KMS-11 (cell line): ENCODE results near the gene MICAL2.

ENCODE experiments used
- H2AFZ ChIP-seq: fragments of 200-600 bp; sonication (generic); 2 replicates; pipeline ENCODE4 v1.6.1; 2016; ENCODE audit warnings: antibody characterized with exemption, mixed run types, low read depth
- H3K27ac ChIP-seq: fragments of 200-600 bp; sonication (generic); 2 replicates; pipeline ENCODE4 v1.6.1; 2016; ENCODE audit warnings: mild to moderate bottlenecking, mixed run types
- H3K27me3 ChIP-seq: fragments of 200-600 bp; sonication (generic); 2 replicates; pipeline ENCODE4 v1.6.1; 2017; ENCODE audit warnings: mild to moderate bottlenecking, low read depth, mixed run types, moderate library complexity; ENCODE audit not compliant: insufficient read depth
- H3K36me3 ChIP-seq: fragments of 200-600 bp; sonication (generic); 2 replicates; pipeline ENCODE4 v1.6.1; 2017; ENCODE audit warnings: mild to moderate bottlenecking, mixed run types; ENCODE audit not compliant: insufficient read depth
- H3K4me1 ChIP-seq: fragments of 200-600 bp; sonication (generic); 2 replicates; pipeline ENCODE4 v1.6.1; 2016; ENCODE audit warnings: mild to moderate bottlenecking, low read depth, mixed run types; ENCODE audit not compliant: poor library complexity, severe bottlenecking
- H3K4me2 ChIP-seq: fragments of 200-600 bp; sonication (generic); 2 replicates; pipeline ENCODE4 v1.7.0; 2016; ENCODE audit warnings: mild to moderate bottlenecking, mixed run types
- H3K4me3 ChIP-seq: fragments of 200-600 bp; sonication (generic); IDR thresholded peaks from 2 replicates; pipeline ENCODE4 v1.6.1; 2017; ENCODE audit warnings: low read depth, low read length, mixed read lengths; ENCODE audit not compliant: insufficient read depth
- H3K79me2 ChIP-seq: fragments of 200-600 bp; sonication (generic); 2 replicates; pipeline ENCODE4 v1.6.1; 2016; ENCODE audit warnings: low read depth, mixed run types; ENCODE audit not compliant: insufficient read depth
- H3K9ac ChIP-seq: fragments of 200-600 bp; sonication (generic); 2 replicates; pipeline ENCODE4 v1.6.1; 2016; ENCODE audit warnings: mild to moderate bottlenecking, mixed run types
- H4K20me1 ChIP-seq: fragments of 200-600 bp; sonication (generic); 2 replicates; pipeline ENCODE4 v1.6.1; 2016; ENCODE audit warnings: mild to moderate bottlenecking, mixed run types; ENCODE audit not compliant: insufficient read depth
- TF ChIP-seq, protein P1 (sequence below): fragments of 200-600 bp; sonication (generic); conservative IDR thresholded peaks from 2 replicates; pipeline ENCODE4 v1.6.1; 2017; ENCODE audit warnings: low read depth, mild to moderate bottlenecking, antibody characterized with exemption, low read length, moderate library complexity, mixed read lengths

MICAL2 gene

GRCh38 chr11:12165237-12165875, 55.0 kb downstream of the MICAL2 start:
- H2AFZ ChIP-seq, result no peak overlapping the region
- no peak overlapping the region for H3K27ac ChIP-seq
- H3K79me2 ChIP-seq, result no peaks in the 10 kb centered on the region
- TF ChIP-seq, protein P1, sequence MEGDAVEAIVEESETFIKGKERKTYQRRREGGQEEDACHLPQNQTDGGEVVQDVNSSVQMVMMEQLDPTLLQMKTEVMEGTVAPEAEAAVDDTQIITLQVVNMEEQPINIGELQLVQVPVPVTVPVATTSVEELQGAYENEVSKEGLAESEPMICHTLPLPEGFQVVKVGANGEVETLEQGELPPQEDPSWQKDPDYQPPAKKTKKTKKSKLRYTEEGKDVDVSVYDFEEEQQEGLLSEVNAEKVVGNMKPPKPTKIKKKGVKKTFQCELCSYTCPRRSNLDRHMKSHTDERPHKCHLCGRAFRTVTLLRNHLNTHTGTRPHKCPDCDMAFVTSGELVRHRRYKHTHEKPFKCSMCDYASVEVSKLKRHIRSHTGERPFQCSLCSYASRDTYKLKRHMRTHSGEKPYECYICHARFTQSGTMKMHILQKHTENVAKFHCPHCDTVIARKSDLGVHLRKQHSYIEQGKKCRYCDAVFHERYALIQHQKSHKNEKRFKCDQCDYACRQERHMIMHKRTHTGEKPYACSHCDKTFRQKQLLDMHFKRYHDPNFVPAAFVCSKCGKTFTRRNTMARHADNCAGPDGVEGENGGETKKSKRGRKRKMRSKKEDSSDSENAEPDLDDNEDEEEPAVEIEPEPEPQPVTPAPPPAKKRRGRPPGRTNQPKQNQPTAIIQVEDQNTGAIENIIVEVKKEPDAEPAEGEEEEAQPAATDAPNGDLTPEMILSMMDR, result no peak
- no peaks in the 10 kb centered on the region for H4K20me1 ChIP-seq
- H3K27me3 ChIP-seq, result no peaks in the 10 kb centered on the region
- H3K4me3 ChIP-seq, result no peak overlapping the region
- no peaks in the 10 kb centered on the region for H3K36me3 ChIP-seq
- peaks cover 16% of the 10 kb centered on the region for H3K4me1 ChIP-seq
- no peak overlapping the region for H3K4me2 ChIP-seq
- no peak overlapping the region for H3K9ac ChIP-seq

DNA sequence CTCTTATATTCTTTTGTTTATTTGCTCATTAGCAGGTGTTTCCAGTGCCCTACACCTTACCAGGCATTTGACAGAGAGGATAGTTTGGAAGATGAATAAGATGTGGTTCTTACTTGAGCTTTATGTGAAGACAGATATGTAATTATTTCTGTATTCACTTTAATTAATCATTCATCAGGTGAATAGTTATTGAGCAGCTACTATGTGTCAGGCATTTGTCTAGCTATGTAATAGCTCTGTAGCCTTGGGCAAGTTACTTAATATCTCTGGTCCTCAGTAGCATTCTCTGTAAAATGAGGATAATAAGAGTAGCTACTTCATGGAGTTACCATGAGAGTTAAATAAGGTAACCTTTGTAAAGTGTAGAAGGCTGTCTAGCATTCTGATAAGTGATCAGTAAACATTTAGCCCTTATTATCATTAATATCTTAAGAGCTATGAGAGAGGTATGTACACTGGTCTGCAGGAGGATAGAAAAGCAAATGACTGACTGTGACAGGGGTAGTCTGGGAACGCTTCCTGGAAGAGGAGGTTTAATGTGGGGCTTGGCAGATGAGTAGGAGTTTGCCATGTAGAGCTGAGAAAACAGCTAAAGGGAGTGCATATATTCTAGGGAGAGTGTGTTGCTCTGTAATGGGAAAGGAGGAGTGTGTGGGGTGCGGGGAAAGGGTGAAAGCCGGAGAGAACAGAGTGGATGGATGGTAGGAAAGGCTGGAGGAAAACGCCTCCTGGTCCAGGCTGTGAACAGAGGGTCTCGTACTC, 56.1 kb downstream of the MICAL2 start:
- H3K4me2 ChIP-seq, result no peak overlapping the region
- no peaks in the 10 kb centered on the region for H3K79me2 ChIP-seq
- H3K27ac ChIP-seq, result no peak overlapping the region

DNA sequence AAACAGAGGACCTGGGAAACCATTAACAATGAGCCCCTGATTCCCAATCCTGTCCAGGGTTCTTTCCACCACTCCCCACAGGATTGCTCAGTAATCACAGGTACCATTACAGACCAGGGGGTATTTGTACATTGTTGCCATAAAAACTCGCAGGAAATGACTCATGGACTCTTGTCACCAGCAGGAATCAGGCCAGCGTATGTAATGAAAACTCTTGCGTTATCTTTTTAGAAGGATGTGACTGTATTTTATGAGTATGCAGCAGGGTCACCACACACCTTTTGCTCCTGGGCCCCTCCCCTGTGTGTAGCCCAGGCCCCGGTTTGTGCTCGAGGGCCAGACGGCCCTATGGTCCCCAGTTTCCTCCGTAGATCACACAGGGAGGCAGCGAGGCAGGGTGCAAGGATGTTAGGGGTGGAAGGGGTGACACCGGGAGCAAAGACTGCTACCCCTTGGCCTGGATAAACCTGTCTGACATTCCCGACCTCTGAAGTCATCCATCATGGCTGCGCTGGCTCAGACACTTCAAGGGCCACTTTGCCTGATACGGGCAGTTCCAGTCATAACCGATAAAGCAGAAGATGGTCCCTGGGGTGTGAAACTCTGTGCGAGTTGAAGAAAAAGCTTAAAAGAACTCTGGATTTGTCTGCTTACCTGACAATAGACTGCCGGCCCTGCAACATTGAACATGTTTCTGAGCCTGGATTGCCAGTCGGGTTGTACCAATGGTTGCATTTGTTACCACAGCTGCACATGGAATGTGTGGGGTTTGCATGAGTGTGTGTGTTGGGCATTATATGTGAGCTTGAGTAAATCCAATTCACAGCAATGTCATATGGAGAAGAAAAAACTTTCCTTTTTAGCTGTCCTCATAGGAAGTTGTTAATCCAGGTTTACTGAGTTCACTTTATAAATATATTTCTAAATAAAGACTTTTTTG, 56.9 kb downstream of the MICAL2 start:
- Histone ChIP-seq H3K27me3 (no peaks in the 10 kb centered on the region), H3K79me2 (no peaks in the 10 kb centered on the region), H2AFZ (no peak overlapping the region), H3K9ac (no peak overlapping the region), H3K27ac (no peak overlapping the region), H3K4me3 (no peak overlapping the region), H3K4me1 (peaks cover 16% of the 10 kb centered on the region), H4K20me1 (no peaks in the 10 kb centered on the region), H3K4me2 (no peak overlapping the region), H3K36me3 (no peaks in the 10 kb centered on the region)
- TF ChIP-seq, protein P1, result no peak

More for the DNA sequence above, 56.1 kb downstream of the MICAL2 start:
- Histone ChIP-seq H3K4me3 (no peak overlapping the region), H3K27me3 (no peaks in the 10 kb centered on the region), H4K20me1 (no peaks in the 10 kb centered on the region), H2AFZ (no peak overlapping the region), H3K9ac (no peak overlapping the region), H3K4me1 (peaks cover 16% of the 10 kb centered on the region), H3K36me3 (no peaks in the 10 kb centered on the region)
- TF ChIP-seq, protein P1, result no peak

- no peak overlapping the region for H3K4me3 ChIP-seq
- no peaks in the 10 kb centered on the region for H3K27me3 ChIP-seq
- H3K36me3 ChIP-seq, result no peaks in the 10 kb centered on the region
- H3K4me2 ChIP-seq, result no peak overlapping the region
- H3K79me2 ChIP-seq, result no peaks in the 10 kb centered on the region
- no peak overlapping the region for H3K27ac ChIP-seq
- TF ChIP-seq, protein P1, result no peak
- no peaks in the 10 kb centered on the region for H4K20me1 ChIP-seq
- no peak overlapping the region for H2AFZ ChIP-seq
- H3K4me1 ChIP-seq, result peaks cover 21% of the 10 kb centered on the region
- H3K9ac ChIP-seq, result no peak overlapping the region
Measured at GRCh38 chr11:12168114-12168513, 57.7 kb downstream of the MICAL2 start.
